Measurements from ENCODE around the gene HNF4A. TPM values are rescaled to one million over a fixed set of nuclear protein-coding genes. Genes with fewer than 3 reads are reported as not detected.
A peak's percentile ranks its signal among the peaks of the same experiment; 100 is the strongest.
"Not testable (repeated sequence)": the region's sequence is repeated elsewhere in the genome, so short reads cannot be mapped to it uniquely, and the experiment has no call there.

The HNF4A gene
- polyA plus RNA-seq (2013, experiment 1 of 2; ENCODE audit: insufficient read length): not detected
- not detected for polyA plus RNA-seq (2013, experiment 2 of 2; ENCODE audit: insufficient read length)

DNA sequence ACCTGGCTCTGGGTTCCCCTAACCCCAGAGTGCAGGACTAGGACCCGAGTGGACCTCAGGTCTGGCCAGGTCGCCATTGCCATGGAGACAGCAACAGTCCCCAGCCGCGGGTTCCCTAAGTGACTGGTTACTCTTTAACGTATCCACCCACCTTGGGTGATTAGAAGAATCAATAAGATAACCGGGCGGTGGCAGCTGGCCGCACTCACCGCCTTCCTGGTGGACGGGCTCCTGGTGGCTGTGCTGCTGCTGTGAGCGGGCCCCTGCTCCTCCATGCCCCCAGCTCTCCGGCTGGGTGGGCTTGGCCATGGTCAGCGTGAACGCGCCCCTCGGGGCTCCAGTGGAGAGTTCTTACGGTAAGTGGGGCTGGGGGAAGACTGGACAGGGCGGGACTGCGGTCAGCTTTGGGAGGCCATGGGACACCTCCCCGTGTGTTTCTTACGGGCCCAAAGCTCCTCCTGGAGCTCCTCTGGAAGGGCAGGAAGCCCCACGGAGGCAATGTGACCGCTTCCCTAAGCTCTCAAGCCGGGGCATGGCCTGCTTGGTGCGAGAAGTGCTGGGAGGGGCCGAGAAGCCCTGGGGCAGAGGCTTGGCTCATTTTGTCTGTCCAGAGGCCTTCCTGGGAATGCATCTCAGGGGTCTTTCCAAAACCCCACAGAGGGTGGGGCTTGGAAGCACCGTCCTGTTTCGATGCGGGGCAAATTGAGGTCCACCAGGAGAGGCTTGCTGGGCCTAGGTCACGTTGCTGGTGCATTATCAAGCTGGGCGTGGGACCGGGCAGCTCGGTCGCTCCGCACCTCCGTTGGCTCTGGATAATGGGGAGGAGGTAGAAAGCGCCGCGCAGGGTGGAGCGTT lies at the start of gene HNF4A:
HNF4A (plus strand) TSS at position 202 of the 855 bp plus-strand sequence; CDS start at position 308, 106 bp downstream.
- no peak for DNase-seq

DNA sequence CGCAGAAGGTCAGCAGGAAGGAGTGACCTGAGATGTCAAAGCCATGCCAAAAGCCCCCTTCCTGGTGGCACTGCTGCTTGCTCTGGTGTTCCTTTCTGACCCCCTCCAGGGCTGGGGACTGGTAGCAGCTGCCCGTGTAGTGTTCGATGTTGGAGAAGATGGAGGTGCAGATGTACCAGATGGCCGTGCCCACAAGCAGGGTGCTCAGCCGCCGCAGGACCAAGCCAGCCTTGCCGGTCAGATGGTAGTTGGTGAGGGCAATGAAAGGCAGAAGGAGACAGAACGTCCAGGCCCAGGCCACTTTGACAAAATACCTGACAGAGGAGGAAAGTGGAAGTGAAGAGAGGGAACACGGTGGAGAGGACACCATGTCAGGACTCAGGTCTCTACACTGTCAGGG lies 48.6 kb upstream of the HNF4A start:
- DNase-seq: no peak

DNA sequence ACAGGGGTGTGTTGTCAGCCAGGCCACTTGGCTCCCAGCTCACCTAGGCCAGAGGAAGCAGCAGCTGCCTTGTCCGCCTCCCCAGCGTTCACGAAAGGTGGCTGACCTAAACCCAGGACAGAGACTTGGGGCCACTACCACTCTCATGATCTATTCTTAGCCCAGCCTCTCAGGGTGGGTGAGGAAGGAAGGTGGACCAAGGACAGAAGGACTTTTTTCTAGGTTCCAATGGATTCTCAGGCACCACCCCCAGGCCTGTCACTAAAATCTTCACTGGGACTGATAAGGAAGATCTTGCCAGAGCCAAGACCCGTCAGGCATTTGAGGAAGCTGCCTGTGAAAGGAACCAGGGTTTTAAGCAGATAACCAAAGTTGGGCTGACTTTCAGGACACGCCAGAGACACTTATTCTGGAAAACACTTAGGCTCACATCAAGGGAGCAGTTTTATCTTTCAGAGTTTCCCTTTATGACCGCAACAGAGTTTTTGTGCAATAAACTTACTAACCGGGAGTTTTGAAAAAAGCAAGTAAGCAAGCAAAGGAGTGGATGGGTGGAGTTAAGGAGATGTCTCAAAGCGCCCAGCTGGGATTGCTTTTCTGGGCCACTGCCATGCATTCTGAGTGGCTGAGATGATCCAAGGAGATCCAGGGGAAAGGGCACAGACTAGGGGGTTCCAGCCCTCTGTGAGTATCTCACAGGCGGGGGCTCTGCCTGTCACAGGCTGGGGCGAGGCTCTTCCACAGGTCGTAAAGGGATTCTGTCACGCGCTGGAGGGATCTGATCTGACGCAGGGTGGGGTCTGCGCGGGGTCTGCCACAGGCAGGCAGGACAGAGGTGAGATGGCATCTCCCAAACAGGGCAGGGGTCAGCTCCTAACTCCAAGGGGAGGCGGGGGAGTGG lies 45.5 kb upstream of the HNF4A start:
- peak; percentile 43 for DNase-seq

DNA sequence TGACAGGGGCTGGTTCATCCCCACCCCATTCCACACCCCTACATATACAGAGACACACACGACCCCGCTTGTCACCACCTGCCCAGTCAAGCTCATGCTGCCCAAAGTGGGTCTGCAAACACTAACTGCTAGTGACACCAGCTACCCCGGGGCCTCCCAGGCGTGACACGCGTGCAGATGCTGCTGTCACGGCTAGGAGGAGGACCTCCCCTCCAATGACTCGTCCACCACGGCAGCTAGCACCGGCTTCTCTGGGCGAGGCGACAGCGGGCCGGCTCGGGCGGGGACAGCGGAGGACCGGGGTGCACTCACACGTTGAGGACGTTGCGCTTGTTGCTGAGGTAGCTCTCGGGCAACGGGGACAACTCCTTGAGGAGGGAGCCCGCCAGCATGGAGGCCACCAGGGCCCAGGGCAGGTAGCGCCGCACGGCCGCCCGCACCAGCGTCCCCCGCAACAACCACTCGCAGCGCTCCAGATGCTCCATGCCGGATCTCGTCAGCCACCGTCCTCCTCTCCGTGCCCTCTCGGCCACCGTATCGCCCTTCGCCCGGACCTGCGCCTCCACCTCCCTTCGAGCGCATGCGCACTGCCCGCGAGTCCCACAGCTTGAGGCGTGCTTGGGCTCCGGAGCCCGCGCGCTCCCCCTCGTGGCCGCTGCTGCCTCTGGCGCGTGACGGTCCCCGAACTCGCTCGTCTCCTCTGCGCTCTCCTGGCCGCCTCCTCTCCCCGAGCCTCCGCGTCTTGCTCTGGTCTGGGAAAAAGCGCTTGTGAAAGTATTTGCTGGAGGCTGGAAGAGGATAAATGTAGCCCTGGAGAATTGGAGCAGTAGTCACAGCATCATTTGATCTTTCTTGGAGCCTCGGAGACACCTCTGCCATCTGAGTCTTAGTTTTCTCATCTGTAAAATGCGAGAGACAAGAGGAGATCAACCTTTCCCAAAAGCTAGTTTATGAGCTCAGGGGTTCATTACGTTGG lies 44.5 kb upstream of the HNF4A start, which contains the start of gene FITM2:
FITM2 (minus strand) TSS at position 539 of the 976 bp plus-strand sequence; CDS start at position 485, 54 bp downstream.
- peak; percentile 97 for DNase-seq

DNA sequence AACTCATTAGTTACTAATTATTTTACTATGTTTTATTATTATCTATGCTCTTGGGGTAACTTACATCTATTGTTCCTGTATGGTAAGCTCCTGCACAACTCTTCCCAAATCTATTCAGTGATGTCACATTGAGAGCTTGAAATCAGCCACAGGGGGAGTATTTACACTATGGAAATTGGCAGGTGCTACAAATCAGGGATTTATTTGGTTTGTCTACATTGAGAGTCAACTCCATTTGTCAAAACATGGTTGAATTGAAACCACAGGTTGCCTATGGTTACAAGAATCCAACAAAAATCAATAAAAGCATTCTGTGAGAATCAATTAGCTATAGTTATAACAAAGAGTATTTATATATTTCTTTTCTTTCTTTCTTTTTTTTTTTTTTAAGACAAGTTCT lies 40.6 kb upstream of the HNF4A start:
- DNase-seq: no peak

DNA sequence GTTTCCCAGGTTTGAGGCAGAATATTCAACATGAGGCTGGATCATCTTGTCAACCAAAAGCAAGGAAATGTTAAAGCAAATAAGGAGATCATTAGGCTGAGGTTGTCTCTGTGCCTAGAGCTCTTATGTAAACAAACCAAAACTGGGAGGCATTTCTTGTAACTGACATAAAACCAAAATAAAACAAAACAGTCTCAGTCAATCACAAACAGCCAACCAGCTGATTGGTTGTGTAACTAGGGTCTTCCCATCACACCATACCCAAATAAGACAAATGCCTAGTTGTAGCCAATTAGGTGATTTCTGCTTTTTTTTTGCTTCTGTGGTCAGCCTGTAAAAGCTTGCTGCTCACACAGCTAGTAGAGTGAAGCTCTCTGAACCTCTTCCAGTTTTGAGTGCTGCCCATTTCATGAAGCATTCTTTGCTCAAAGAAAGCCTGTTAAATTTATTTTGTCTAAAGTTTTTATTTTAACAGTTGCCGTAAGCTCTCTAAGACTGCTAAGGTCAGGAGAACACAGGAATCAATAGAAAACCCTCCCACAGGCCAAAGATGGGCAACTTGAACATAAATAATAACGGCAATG lies 35.6 kb upstream of the HNF4A start:
- no peak for DNase-seq

DNA sequence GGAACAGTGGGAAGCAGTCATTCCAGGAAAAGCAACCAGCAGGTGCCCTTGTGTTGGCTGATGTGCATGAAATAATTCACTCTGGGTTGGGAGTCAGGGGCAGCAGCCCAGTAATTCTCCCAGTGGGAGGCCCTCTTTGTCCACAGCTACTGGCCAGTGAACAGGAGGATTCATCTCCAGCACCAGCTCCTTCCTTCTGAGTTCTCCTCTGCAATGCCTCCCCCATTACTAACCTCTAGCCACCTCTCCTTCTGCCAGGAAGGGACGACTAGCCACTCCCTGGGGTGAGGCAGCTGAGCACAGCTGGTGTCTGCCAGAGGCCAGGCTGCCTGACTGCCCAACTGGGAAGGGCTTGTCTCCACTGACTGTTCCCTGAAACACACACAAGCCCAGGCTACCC lies 31.2 kb upstream of the HNF4A start:
- no peak for DNase-seq

DNA sequence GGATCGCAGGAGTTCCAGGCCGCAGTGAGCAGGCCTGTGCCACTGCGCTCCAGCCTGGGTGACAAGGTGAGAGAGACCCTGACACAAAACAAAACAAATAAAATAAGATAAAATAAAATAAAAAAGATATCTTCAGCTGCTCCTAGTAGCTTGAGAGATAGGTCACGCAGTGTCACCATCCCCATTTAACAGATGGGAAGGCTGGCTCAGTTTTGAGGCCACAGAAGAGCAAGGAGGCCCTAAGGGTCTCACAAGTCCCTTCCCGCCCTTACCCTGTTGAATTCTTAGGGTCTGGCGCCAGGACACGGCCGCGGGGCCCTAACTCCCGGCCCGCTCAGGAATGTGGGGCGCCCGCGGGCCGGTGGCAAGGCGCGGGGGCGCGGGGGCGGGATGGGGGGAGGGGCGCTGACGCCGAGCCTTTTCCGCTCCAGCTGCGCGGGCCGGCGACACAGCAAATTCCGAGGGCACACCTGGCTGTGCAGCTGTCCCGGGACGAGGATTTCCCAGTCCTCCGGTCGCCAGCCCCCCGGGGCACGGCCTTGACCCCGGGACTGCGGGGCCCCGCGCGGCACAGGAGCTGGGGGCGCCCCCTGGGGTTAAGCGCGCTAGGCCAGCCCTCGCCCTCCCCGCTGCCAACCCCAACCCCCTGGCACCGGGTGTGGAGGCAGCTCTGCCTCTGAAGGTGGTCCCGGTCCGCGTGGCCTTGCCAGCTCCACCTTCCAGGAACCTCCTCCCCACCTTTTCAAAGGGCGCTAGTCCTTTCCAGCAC lies 28.9 kb upstream of the HNF4A start:
- DNase-seq: no peak

DNA sequence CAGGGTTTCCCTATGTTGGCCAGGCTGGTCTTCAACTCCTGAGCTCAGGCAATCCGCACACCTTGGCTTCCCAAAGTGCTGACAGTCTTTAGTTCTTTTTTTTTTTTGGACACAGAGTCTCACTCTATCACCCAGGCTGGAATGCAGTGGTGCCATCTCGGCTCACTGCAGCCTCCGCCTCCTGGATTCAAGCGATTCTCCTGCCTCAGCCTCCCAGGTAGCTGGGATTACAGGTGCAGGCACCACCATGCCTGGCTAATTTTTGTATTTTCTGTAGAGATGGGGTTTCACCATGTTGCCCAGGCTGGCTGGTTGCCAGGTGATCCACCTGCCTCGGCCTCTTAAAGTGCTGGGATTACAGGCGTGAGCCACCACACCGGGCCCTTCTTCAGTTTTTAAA lies 27.8 kb upstream of the HNF4A start:
- DNase-seq: not testable (repeated sequence)

DNA sequence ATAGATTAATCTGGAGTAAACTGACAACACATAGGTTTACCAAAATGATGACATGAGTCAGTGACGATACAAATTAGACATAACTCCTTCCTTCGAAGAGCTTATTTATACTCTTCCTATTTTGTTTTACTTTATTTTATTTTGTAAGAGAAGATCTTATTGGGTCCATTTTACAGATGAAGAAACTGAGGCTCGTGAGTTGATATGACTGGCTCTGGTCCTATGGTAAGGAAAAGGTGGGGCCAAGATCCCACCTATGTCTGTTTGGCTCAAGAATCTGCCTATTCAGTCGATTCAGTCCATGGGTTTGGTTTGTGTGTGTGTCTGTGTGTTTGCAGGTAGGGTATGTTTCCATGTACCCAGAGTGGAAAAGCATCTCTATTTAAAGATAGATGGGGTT lies 27.1 kb upstream of the HNF4A start:
- DNase-seq: no peak

DNA sequence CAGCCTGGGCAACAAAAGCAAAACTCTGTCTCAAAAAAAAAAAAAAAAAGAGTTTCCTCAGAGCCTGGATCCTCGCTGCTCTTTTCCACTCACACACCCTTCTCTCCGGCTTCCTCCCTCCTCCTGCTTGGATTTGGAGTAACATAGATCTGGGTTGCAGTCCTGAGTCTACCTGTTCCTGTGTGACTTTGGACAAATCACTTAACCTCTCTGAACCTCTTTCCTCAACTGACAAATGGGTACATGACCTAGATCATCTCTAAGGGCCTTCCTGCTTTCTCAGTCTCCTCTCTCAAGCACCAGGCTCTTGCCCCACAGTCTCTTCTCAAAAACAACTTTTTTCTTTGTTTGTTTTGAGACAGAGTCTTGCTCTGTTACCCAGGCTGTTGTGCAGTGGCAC lies 24.3 kb upstream of the HNF4A start:
- DNase-seq: no peak

DNA sequence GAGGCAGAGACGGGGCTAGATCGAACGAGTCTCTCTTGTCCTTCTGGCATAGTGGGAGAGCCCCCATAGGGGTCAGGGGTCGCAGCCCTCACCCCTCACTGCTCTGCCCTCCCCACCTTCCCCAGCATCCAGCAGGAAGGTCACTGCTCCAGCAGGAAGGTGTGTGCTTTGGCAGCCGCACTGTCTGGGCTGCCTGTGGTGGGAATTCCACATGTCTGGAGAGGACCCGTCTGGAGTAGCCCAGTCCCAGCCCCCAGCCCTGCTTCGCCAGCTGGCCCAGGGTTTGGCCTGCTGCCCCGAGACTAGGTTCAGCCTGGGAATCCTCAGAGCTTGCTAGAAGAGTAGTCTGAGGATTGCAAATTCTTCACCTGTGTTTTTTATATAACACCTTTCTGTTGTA lies 21.2 kb upstream of the HNF4A start:
- no peak for DNase-seq

DNA sequence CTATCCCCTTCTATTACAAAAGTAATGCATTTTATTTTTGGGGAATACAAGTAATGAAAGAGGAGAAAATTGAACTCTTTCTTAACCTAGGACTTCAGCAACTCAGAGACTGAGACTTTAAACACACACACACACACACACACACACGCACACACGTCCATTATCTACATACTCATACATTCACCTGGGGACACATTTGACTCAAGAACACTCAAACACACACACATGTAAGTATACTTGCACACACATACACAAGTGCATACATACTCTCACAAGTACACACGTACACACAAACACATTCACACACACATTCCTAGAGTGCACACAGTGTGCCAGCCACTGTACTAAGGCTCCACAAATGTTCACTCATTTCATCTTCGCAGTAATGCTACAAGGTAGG lies 20.8 kb upstream of the HNF4A start:
- no peak for DNase-seq

DNA sequence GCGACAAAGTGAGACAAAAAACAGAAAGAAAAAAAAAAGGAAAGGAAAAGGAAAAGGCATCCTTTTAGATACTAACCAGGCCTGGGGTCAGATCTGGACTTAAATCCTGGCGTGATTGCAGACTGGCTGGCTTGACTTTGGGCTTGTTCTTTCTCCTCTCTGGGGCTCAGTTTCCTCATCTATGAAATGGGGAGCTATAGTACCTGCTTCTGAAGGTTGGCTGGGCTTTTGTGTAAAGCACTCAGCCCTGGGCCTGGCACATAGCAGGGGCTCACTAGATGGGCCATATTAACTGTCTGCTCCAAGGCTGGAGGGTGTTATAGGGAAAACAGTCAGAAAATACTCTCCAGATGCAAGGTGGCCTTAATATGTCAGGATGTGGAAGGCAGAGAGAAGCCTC lies 19.8 kb upstream of the HNF4A start:
- no peak for DNase-seq

DNA sequence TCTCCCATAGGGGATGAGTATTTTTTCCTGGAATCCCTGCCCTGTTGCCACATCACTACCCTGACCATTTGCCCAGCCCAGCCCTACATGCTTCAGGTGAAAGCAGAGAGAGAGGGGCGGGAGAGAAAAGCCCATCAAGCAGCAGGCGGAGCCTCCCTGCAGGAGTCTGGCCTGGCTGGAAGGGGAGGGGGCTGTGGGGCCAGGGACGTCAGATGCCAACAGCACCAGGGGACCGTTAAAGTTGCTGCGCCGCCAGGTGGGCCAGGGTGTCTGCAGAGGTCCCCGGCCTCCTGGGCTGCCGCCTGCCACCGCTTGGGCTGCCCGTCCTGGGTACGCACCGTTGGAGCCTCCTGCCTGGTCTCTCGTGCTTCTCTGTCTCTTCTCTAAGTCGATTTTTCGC lies 19.4 kb upstream of the HNF4A start:
- DNase-seq: no peak

DNA sequence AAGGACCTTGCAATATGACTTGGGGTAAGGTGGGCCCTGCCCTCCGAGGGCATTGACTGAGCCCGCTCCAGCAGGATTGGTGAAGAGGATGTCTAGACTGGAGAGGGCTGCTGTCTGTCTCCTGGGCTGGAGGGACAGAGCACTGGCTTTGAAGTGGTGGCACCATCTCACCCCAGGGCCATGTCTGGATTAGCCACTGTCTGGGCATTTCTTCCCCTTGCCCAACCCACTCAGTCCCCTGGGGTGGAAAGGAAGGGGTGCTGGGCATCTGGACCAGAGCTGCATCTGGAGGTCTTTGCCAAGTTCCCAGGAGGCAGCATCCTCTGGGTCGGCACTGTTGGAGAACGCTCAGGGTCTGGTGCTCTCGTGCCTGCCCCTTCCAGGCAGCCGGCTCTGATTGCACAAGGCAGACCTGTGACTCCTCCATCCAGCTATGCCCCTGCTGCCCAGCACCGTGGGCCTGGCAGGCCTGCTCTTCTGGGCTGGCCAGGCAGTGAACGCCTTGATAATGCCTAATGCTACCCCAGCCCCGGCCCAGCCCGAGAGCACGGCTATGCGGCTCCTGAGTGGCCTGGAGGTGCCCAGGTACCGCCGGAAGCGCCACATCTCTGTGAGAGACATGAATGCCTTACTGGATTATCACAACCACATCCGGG lies 18.6 kb upstream of the HNF4A start, which contains the start of gene R3HDML:
R3HDML (plus strand) TSS at position 319 of the 656 bp plus-strand sequence; CDS start at position 434, 115 bp downstream.
- no peak for DNase-seq

DNA sequence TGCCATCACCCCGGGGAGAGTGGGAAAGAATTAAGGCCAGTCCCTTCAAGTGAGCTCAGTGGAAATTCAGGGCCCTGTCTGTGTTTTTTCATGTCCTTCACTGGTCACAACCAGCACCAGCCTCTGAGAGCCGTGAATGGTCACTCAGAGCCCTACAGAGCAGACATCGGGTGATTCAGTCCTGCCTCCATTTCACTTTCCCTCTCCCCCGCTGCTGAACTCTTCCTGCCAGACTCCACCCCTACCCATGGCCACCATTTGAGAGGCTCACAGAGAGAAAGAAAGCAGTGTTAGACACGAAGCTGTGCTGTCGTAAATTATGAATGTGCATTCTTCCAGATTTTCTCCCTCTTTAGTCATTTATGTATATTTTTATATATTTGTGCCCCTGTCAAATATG lies 13.3 kb upstream of the HNF4A start:
- DNase-seq: no peak

DNA sequence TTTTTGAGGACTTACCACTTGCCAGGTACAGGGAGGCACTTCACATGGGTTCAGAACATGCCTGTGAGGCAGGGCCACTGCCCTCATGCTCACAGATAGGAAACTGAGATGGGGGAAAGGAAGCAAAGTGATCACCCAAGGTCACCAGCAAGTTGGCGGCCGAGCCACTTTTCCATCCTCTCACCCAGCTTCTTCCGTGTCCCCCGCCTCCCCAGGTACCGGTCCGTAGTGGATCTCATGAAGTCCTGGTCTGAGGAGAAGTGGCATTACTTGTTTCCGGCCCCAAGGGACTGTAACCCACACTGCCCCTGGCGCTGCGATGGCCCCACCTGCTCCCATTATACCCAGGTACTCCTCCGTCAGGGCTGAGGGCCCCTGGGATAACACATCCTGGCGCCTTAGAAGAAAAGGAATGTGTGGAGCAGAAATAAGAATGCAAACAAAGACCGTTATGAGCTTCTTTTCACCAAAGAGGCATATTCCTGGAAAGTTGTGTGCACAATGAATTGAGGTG lies 12.3 kb upstream of the HNF4A start:
- no peak for DNase-seq

DNA sequence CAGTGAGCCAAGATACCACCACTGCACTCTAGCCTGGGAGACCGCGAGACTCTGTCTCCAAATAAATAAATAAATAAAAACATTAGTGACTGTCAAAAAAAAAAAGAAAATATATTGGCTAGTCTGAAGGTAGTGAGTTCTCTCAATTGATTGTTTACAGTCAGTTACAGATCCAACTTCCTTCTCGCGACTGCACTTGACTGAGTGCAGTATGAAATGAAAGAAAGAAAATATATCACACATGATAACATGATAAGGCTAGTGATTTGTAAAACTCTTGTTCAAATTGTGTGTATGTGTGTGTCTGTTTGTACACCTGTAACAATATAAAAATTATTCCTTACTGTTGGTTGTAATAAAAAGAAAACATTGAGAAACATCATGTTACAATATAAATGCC lies 10.8 kb upstream of the HNF4A start:
- no peak for DNase-seq

DNA sequence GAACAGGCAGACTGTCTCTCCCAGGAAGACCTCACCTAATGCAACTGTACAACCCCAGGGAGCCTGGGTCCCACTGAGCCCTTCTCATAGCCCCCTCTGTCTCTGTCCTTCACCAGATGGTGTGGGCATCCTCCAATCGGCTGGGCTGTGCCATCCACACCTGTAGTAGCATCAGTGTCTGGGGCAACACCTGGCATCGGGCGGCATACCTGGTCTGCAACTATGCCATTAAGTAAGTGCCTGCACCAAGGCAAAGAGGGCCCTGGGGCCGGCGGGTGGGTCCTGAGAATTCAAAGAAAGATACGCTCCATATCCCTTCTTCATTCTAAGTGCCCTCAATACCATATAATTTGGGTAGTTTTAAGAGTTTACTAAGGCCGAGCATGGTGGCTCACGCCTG lies 10.4 kb upstream of the HNF4A start:
- no peak for DNase-seq

Measured in fibroblast of skin of abdomen (primary cell).